Keratinocyte (primary cell): ENCODE measurements around the gene AGR3. TPM values are rescaled to one million over a fixed set of nuclear protein-coding genes. Genes with fewer than 3 reads are reported as not detected.

ENCODE experiments used
- DNase-seq: peaks from one replicate; pipeline ENCODE4 v3.0.0-alpha.2; 2011; ENCODE audit warnings: low read depth, missing footprints, low spot score
- FAIRE-seq: peaks from 2 replicates; lab custom pipeline; 2011; peaks lifted over from hg19 to GRCh38; lab: Jason Lieb, UNC
- H2AFZ ChIP-seq: 2 replicates; pipeline ENCODE4 v1.6.0; 2012; ENCODE audit warnings: low read length, control low read depth, inconsistent platforms; ENCODE audit not compliant: control insufficient read depth
- H3K27ac ChIP-seq: 2 replicates; pipeline ENCODE4 v1.5.1; 2011; ENCODE audit warnings: low read length; ENCODE audit not compliant: control insufficient read depth, insufficient read depth
- H3K27me3 ChIP-seq: 3 replicates; pipeline ENCODE4 v1.6.0; 2011; ENCODE audit warnings: low read length; ENCODE audit not compliant: control insufficient read depth, insufficient read depth; ENCODE audit errors: extremely low read depth
- H3K36me3 ChIP-seq, 2 experiments: 2 replicates in 1 of 2; 3 replicates in 1 of 2; pipeline ENCODE4 v1.5.1; 2011; ENCODE audit warnings: low read length in 2 of 2, mild to moderate bottlenecking in 1 of 2; ENCODE audit not compliant: control insufficient read depth in 2 of 2, insufficient read depth in 2 of 2; ENCODE audit errors: extremely low read depth in 1 of 2
- H3K4me1 ChIP-seq: 3 replicates; pipeline ENCODE4 v1.5.1; 2011; ENCODE audit warnings: low read length; ENCODE audit not compliant: control insufficient read depth, insufficient read depth; ENCODE audit errors: extremely low read depth
- H3K4me2 ChIP-seq: 3 replicates; pipeline ENCODE4 v1.6.0; 2011; ENCODE audit warnings: low read depth, low read length; ENCODE audit not compliant: control insufficient read depth, insufficient read depth; ENCODE audit errors: extremely low read depth
- H3K4me3 ChIP-seq, 3 experiments: fragments of 200-600 bp in 1 of 3; sonication (generic) in 1 of 3; 2 replicates in 2 of 3; 3 replicates in 1 of 3; pipeline ENCODE4 v1.5.1; 2011 to 2016; ENCODE audit warnings: low read length in 3 of 3, mild to moderate bottlenecking in 3 of 3, control low read depth in 2 of 3, inconsistent platforms in 1 of 3, low read depth in 1 of 3, mixed read lengths in 1 of 3, mixed run types in 1 of 3, moderate library complexity in 1 of 3; ENCODE audit not compliant: control insufficient read depth in 2 of 3, insufficient read depth in 2 of 3; ENCODE audit errors: extremely low read depth in 1 of 3
- H3K79me2 ChIP-seq: 2 replicates; pipeline ENCODE4 v1.6.0; 2012; ENCODE audit warnings: low read length; ENCODE audit not compliant: control insufficient read depth, insufficient read depth
- H3K9ac ChIP-seq: 3 replicates; pipeline ENCODE4 v1.6.0; 2011; ENCODE audit warnings: low read length; ENCODE audit not compliant: control insufficient read depth, insufficient read depth; ENCODE audit errors: extremely low read depth
- H3K9me1 ChIP-seq: 3 replicates; pipeline ENCODE4 v1.6.0; 2011; ENCODE audit warnings: low read length; ENCODE audit not compliant: control insufficient read depth, insufficient read depth; ENCODE audit errors: extremely low read depth
- H3K9me3 ChIP-seq: 2 replicates; pipeline ENCODE4 v1.5.1; 2012; ENCODE audit warnings: low read depth, low read length; ENCODE audit not compliant: control insufficient read depth
- H4K20me1 ChIP-seq: 3 replicates; pipeline ENCODE4 v1.6.0; 2011; ENCODE audit warnings: low read length; ENCODE audit not compliant: control insufficient read depth, insufficient read depth; ENCODE audit errors: extremely low read depth
- CTCF ChIP-seq, 3 experiments: IDR thresholded peaks in 1 of 3; conservative IDR thresholded peaks in 1 of 3; optimal IDR thresholded peaks in 1 of 3; 2 replicates in 2 of 3; 3 replicates in 1 of 3; pipeline versions ENCODE3 to v1.5.1; 2011; ENCODE audit warnings: low read length in 3 of 3, mild to moderate bottlenecking in 3 of 3, moderate library complexity in 2 of 3, control low read depth in 1 of 3, inconsistent platforms in 1 of 3; ENCODE audit not compliant: insufficient read depth in 2 of 3; ENCODE audit errors: extremely low read depth in 1 of 3
- EZH2 ChIP-seq: IDR thresholded peaks from one replicate; pipeline ENCODE4 v1.6.1; 2012; ENCODE audit warnings: inconsistent platforms, mild to moderate bottlenecking, low read length, moderate library complexity
- dilution Hi-C: fragments of 300-500 bp; cut with MboI; formaldehyde crosslinking; loops from one replicate; pipeline ENCODE4 v1.7.0; 2020; ENCODE audit warnings: low sequenced_read_pairs; ENCODE audit not compliant: extremely low pct_ligation_motif_present
- polyA plus RNA-seq, 5 experiments: library from polyadenylated mRNA; depleted of rRNA in 3 of 5; stranded (reverse) in 3 of 5; stranded (forward) in 1 of 5; unstranded in 1 of 5; fragments of >200 nt; gene quantifications; 1 replicate in 1 of 5; 2 replicates in 3 of 5; 3 replicates in 1 of 5; pipeline versions ENCODE4 v1.2.1 to v1.2.3, GENCODE V29; 2011 to 2012; ENCODE audit warnings: missing spikeins in 2 of 5, low read depth in 1 of 5, low replicate concordance in 1 of 5
- small RNA-seq, 3 experiments: library from RNA; depleted of rRNA; stranded (forward); fragments of <200 nt; gene quantifications; one replicate each; pipeline ENCODE3, GENCODE V24; 2012; ENCODE audit warnings: low read depth in 3 of 3, low replicate concordance in 1 of 3; ENCODE audit not compliant: insufficient read length in 3 of 3

AGR3 gene
- polyA plus RNA-seq, 1 donor (not counting 4 experiments of a cell fraction or from before 2014, with no cell fraction given) = not detected

- DNase-seq (no peak), FAIRE-seq (no peak)
- no peaks in the 10 kb centered on the region for H3K36me3 ChIP-seq
- H3K27ac ChIP-seq = no peak overlapping the region
- no peak overlapping the region for H3K9ac ChIP-seq
- no peaks in the 10 kb centered on the region for H3K9me3 ChIP-seq
- no peaks in the 10 kb centered on the region for H3K9me1 ChIP-seq
- dilution Hi-C loops = no loop called here
- H2AFZ ChIP-seq = no peak overlapping the region
- H3K4me1 ChIP-seq = peaks cover 7% of the 10 kb centered on the region
- H3K79me2 ChIP-seq = no peaks in the 10 kb centered on the region
- TF ChIP-seq CTCF (optimal IDR thresholded peaks at IDR 0.05 in 1 of 3, IDR thresholded peaks at IDR 0.05 in 1 of 3, conservative IDR thresholded peaks at IDR 0.05 in 1 of 3; ENCODE audit: extremely low read depth in 1 of 3, insufficient read depth in 2 of 3, low read length in 3 of 3) = no peak
- no peak for TF ChIP-seq EZH2
- no peak overlapping the region for H3K4me2 ChIP-seq
- no peak overlapping the region for H3K4me3 ChIP-seq
- no peaks in the 10 kb centered on the region for H4K20me1 ChIP-seq
- H3K27me3 ChIP-seq = no peaks in the 10 kb centered on the region
These were observed 71.7 kb downstream of the AGR3 start for GRCh38 chr7:16810112-16810511.

Small RNA genes lying within 50 kb of the gene (small RNA-seq; reads per million reads assigned to genes)
- gene AC098592.2 = 0 reads per million in 3 experiments

Other genes starting within 250 kb of the AGR3 start
- 9.5 to 13.3 TPM (median 10.0 TPM) in 3 replicates for gene ANKMY2, start 236.2 kb downstream of the AGR3 start, polyA plus RNA-seq
- gene BZW2, start 235.8 kb downstream of the AGR3 start, polyA plus RNA-seq = 49.5 to 89.1 TPM (median 65.7 TPM) in 3 replicates
- 11.2 to 21.6 TPM (median 18.0 TPM) in 3 replicates for gene TSPAN13, start 128.2 kb downstream of the AGR3 start, polyA plus RNA-seq
- gene AGR2, start 77.0 kb downstream of the AGR3 start, polyA plus RNA-seq = 1.5 to 2.4 TPM (median 2.3 TPM) in 3 replicates